Middle frontal gyrus (tissue), 1 donor: ENCODE results near the gene COL21A1.

ENCODE experiments used
- DNase-seq: peaks from one replicate; pipeline ENCODE4 v3.0.0-alpha.2; 2015; ENCODE audit warnings: low spot score; ENCODE audit errors: extremely low spot score

Gene COL21A1

GRCh38 chr6:56245903-56246351 lies 1.5 kb downstream of the COL21A1 start:
- no peak for DNase-seq

DNA sequence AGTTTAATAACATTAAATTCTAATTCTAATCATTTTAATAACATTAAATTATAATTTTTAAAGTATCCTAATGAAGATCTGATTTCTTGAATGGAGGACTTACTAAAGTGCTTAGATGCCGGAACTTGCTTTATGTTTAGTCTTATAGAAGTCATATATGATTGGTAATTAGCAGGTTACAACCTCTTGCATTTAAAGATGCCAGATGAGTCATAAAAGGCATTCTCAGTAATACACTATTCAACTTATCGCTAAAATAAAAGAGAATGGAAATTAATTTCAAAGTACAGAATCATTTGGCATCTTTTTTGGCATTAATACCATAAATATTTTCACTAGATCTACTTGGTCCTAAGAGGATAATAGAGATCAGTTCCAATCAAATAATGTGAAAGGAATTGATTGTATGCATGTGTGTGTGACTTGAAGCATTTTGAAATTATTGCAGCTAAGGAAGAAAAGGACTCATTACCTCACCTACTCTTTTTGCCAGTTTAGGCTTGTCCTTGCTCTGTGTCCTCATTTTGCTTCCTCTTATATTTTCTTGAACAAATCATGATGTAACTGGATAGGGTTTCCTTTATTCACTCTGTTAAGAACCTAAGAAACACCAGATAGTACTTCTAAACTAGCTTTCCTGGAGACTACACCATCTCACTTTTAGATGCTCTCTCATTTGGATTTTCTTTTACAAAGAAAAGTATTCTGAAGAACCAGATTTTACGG lies 2.7 kb downstream of the COL21A1 start:
- no peak for DNase-seq

DNA sequence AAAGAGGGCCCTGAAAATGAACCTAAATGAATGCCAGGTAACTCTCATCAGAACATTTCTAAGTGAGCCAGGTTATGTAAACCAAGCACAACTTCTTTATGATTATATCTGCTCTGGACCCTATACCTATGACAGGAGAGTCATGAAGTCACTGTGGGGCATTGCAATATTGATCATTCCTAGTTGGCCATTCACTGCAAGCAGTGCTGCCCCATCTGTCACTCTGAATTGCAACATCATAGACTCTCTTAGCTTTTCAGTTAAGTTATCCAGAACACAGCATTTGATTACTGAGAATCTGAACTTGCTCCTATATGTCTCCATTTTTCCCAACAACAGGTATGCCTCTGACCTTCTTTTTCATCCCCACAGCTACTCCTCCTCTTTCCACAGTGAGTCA lies 3.3 kb downstream of the COL21A1 start:
- DNase-seq, result no peak

DNA sequence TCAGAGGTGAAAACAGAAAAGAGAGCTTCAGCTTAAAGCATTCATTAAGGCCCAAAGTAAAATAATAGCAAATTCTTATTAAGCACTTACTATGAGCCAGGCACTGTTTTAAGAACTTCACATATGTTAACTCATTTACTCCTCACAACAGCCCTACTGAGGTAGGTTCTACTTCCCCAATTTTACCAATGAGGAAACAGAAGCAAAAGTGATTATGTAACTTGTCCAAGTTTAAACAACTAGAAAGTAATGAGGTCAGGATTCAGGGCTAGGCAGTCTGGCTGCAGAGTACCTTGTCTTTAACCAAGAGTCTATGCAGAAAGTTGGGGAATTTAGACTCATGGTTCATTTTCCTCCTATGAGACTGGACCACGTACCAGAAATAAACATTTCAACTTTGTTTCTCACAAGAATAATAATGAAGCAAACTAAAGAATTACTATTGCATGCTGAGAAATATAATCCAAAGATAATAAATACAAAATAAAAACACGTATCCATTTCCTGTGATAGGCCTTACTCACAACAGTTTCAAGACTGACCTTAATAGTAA lies 3.8 kb downstream of the COL21A1 start:
- no peak for DNase-seq

DNA sequence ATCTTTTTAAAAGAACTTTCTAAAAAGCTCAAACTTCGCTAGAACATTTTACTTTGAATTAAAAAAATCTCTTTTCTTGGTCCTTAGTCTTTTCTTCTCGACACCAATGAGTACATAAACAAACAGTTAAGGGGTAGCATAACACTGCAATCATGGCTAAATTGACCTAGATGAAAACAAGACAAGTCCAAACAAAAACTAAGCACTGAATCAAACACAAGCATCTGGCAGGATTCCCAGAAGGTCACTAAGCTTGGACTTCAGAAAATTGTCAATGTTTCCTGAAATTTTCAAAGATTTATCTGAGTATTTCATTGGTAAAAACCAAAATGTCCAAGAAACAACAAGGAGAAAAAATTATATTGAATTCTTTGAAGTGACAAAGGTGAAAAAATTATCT lies 5.0 kb downstream of the COL21A1 start:
- no peak for DNase-seq

GRCh38 chr6:56241124-56241802 lies 6.1 kb downstream of the COL21A1 start:
- DNase-seq, result no peak

GRCh38 chr6:56238352-56238751 lies 9.0 kb downstream of the COL21A1 start:
- no peak for DNase-seq

DNA sequence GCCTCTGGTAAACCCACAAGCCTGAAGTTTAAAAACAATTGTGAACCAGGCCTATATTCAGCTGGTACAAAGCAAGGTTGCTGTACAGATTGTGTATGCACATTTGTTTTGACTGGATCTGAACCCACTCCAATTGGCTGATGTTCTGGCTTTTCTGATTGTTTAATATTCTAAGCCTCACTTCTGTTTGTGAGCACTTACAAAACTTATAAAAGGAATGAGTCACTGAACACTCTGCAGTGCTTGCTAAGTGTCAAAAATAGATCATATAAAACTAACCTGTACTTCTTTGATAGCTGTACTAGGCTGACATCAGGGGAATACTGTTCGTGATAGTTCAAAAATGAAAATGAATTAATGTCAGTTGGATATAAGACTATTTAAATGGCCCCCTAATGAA lies 12.1 kb downstream of the COL21A1 start:
- no peak for DNase-seq

- no peak for DNase-seq
Observed at GRCh38 chr6:56232436-56232835, 14.9 kb downstream of the COL21A1 start.

DNA sequence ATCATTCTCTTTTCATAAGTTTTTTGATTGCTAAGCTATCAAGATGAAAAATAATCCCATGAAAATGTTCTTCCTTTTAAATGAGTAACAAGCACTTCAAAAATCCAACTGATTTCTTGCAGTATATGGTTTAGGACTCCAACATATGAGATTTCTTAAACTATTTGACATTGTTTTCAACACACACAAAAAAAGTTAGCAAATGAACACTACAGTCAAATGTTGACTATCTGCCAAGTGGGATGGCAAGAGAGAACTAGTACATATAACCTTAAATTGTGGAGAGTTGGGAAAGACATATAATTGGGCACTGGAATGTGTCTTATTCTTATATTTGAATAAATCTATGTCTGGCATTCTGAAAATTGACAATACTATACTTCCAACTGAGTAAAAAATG lies 15.6 kb downstream of the COL21A1 start:
- DNase-seq, result no peak

GRCh38 chr6:56230976-56231566 lies 16.3 kb downstream of the COL21A1 start:
- DNase-seq, result no peak

- no peak for DNase-seq
Observed at GRCh38 chr6:56227071-56227879, 20.1 kb downstream of the COL21A1 start.

- no peak for DNase-seq
Observed at GRCh38 chr6:56223995-56224394, 23.4 kb downstream of the COL21A1 start.

DNA sequence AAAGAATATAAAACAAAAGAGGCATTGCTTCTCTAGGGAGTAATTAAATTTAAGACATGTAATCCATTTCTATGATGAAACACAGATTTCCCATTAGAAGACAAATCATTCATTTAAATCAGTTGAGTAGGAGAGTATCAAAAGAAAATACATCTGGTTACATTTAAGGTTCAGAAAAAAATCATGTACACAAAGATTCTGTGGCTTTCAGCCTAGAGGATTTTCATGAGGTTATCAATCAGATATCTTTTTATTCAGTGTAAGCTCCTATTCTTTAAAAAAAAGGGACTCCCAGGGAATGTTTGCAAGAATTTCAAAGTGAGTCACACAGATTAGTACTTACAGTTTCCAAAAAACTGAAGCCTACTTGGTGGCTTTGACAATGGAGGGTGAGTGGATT lies 24.9 kb downstream of the COL21A1 start:
- no peak for DNase-seq

DNA sequence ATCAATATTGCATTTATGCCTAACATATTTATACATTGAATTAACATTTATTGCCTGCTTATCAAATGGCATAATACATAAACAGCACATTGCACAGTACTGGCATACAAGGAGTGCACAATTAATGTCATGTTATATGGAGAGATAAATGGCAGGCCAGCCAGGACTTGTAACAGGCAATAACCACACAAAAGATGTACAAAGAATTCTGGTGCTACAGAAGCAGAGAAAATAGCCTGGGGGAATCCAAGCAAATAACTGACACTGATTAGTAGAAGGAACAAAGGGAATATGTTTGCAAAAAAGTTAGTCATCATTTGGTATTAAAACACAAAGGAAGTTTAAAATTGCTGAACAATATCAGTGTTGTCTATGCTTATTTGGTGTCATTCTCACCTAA lies 27.3 kb downstream of the COL21A1 start:
- no peak for DNase-seq

DNA sequence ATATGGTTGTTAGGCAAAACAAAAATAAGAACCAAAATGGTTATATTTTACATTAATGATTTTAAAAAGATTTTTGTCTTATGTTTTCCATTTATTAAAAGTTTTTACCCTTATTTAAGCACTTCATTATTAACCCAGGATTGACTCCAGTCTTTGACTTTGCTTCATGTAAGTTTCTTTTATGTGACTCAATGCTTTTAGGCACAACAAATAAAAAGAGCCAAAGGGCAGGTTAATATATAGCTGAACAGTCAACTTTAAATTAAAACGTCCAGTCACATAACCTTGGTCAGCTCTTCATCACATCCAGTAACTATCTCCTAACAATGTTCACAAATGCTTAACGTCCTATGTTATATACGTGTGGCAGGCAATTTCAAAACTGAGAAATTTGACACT lies 32.7 kb downstream of the COL21A1 start:
- DNase-seq, result no peak

- DNase-seq, result no peak
Observed at GRCh38 chr6:56214041-56214702, 33.2 kb downstream of the COL21A1 start.

DNA sequence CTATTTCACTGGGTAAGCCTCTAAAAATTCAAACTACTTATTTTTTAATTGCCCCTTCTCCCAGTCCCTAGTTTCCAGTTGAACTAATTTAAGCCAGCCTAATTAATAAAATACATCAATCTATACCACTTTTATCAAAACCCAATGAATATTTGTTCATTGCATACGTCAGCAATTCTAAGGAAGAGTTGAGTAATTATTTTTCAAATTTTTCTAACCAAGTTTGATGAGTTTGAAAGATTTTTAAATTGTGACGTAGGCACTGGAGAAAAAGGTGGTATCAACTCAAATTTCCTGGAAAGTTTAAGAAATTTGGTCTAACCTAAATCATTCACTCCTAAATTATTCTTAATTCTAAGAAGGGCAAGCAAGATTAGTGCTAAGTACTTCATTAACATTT lies 35.7 kb downstream of the COL21A1 start:
- no peak for DNase-seq

GRCh38 chr6:56204134-56204533 lies 43.2 kb downstream of the COL21A1 start:
- DNase-seq, result no peak

- DNase-seq, result no peak
Observed at GRCh38 chr6:56199956-56200355, 47.4 kb downstream of the COL21A1 start.

DNA sequence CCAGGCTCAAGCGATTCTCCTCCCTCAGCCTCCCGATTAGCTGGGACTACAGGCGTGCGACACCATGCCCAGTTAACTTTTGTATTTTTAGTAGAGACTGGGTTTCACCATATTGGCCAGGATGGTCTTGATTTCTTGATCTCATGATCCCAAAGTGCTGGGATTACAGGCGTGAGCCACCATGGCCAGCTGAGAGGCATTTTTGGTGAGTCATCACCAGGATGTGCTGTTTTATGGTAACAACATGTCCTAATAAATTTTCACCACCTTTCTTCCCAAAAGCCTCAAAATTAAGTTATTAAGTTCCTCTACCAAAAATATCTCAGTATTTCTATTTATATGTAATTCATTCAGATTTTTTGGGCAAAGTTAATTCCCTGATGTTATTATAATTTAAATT lies 53.5 kb downstream of the COL21A1 start:
- no peak for DNase-seq
